Kidney epithelial cell (primary cell): Measurements from ENCODE around the gene ZNF423. TPM values are rescaled to one million over a fixed set of nuclear protein-coding genes. Genes with fewer than 3 reads are reported as not detected.

ENCODE experiments used
- DNase-seq: peaks from one replicate; pipeline ENCODE4 v3.0.0-alpha.2; 2010; ENCODE audit warnings: low read depth
- H3K27me3 ChIP-seq: 2 replicates; pipeline ENCODE4 v1.6.0; 2011; ENCODE audit warnings: low read length; ENCODE audit not compliant: control insufficient read depth, insufficient read depth
- H3K36me3 ChIP-seq: 2 replicates; pipeline ENCODE4 v1.5.1; 2011; ENCODE audit warnings: low read length; ENCODE audit not compliant: control insufficient read depth, insufficient read depth
- H3K4me3 ChIP-seq: 2 replicates; pipeline ENCODE4 v1.5.1; 2011; ENCODE audit warnings: low read depth, mild to moderate bottlenecking, control low read depth, low read length
- total RNA-seq: library from RNA; depleted of rRNA; stranded (reverse); fragments of >200 nt; gene quantifications from 2 replicates; pipeline ENCODE4 v1.2.3, GENCODE V29; 2015
- TF ChIP-seq, protein P1 (sequence below): IDR thresholded peaks from 2 replicates; pipeline ENCODE4 v1.5.1; 2011; ENCODE audit warnings: mild to moderate bottlenecking, moderate library complexity, low read length, control low read depth, inconsistent platforms; ENCODE audit not compliant: insufficient read depth, poor library complexity, severe bottlenecking

ZNF423 gene
- total RNA-seq, 1 donor from 2014 or later: 3.6 TPM

DNA sequence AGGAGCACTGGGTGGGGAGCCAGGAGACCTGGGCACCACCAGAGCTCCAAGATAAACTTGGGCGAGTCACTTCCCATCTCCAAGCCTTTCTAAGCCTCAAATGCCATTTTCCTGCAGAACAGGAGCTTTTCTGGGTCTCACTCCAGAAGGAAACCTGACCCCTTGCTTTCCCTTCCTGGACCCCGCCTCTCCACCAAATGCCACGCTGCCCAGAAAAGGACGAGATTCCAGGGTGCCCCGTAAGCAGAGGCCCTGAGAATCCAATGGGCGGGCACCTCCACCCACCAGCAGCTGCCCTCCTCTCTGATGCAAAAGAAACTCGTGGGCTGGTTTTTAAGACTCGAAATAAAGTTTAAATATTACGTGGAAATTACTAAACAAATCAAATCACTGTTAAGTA is 31.3 kb downstream of the ZNF423 start:
- TF ChIP-seq, protein P1, sequence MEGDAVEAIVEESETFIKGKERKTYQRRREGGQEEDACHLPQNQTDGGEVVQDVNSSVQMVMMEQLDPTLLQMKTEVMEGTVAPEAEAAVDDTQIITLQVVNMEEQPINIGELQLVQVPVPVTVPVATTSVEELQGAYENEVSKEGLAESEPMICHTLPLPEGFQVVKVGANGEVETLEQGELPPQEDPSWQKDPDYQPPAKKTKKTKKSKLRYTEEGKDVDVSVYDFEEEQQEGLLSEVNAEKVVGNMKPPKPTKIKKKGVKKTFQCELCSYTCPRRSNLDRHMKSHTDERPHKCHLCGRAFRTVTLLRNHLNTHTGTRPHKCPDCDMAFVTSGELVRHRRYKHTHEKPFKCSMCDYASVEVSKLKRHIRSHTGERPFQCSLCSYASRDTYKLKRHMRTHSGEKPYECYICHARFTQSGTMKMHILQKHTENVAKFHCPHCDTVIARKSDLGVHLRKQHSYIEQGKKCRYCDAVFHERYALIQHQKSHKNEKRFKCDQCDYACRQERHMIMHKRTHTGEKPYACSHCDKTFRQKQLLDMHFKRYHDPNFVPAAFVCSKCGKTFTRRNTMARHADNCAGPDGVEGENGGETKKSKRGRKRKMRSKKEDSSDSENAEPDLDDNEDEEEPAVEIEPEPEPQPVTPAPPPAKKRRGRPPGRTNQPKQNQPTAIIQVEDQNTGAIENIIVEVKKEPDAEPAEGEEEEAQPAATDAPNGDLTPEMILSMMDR: no peak
- H3K36me3 ChIP-seq: no peaks in the 10 kb centered on the region
- peaks cover 2% of the 10 kb centered on the region for H3K27me3 ChIP-seq
- no peak for DNase-seq
- no peak overlapping the region for H3K4me3 ChIP-seq

DNA sequence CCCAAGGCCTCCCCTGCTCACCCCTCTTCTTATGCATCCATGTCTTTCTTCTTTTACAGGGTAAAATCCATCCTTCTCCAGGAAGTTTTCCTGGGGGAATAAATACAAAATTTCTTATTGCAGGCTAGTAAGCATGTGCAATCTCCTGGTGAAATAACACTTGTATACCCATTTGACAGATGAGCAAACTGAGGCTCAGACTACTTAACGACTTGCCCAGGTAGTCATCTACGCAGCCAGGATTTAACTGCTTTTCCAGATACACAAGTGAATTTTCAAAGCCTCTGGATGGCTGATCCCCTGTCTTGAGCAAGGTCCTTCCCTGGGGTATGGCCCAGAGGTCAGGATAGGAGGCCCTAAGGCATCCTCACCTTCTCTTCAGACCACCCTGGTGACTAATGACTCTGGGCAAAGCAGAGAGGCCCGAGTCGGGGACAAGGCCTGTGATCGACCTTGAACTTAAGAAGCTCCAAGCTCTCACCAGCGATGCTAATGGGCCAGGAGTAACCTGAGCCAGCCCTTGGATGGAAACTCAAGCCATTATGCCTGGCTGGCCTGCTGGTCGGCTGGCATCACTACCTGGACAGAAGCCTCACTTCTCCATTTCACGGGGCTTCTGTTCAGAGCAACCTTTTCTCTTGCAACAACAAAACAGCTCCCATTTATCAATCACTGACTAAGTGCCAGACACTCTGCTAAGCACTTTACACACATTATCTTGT is 33.1 kb downstream of the ZNF423 start:
- Histone ChIP-seq H3K36me3 (no peaks in the 10 kb centered on the region), H3K4me3 (no peak overlapping the region), H3K27me3 (no peaks in the 10 kb centered on the region)
- no peak for DNase-seq
- TF ChIP-seq, protein P1: no peak

DNA sequence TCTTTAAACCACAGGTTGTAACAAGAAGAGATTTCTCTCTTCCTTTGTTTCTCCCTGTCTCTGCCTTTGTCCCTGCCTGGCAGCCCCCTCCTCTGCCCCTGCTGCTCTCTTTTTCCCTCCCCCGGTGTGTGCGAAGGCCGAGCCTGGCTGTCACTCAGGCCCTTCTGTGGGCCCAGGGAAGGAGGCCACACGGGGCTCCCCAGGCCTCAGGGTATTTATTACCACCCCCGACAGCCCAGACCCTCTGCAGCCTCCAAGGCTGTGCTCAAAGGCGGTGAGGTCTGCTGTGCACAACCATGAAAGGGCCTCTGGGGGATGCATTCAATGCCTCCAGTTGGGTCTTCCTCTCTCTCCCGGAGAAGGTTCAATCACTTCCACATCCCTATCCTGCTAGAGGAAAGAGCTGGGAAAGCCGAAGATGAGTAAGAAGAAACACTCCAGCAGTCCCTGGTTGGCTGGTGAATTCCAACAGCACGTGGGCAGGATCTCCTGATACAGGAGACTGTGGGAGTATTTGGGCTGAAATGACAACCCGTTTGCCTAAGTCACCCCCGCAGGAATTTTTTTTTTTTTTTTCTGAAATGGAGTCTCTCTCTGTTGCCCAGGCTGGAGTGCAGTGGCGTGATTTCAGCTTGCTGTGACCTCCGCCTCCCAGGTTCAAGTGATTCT is 34.2 kb downstream of the ZNF423 start:
- DNase-seq: no peak
- TF ChIP-seq, protein P1: no peak
- Histone ChIP-seq H3K36me3 (no peaks in the 10 kb centered on the region), H3K4me3 (no peak overlapping the region), H3K27me3 (no peaks in the 10 kb centered on the region)

GRCh38 chr16:49821156-49821555 is 34.8 kb downstream of the ZNF423 start:
- DNase-seq: no peak
- TF ChIP-seq, protein P1: no peak
- Histone ChIP-seq H3K36me3 (no peaks in the 10 kb centered on the region), H3K27me3 (no peaks in the 10 kb centered on the region), H3K4me3 (no peak overlapping the region)

DNA sequence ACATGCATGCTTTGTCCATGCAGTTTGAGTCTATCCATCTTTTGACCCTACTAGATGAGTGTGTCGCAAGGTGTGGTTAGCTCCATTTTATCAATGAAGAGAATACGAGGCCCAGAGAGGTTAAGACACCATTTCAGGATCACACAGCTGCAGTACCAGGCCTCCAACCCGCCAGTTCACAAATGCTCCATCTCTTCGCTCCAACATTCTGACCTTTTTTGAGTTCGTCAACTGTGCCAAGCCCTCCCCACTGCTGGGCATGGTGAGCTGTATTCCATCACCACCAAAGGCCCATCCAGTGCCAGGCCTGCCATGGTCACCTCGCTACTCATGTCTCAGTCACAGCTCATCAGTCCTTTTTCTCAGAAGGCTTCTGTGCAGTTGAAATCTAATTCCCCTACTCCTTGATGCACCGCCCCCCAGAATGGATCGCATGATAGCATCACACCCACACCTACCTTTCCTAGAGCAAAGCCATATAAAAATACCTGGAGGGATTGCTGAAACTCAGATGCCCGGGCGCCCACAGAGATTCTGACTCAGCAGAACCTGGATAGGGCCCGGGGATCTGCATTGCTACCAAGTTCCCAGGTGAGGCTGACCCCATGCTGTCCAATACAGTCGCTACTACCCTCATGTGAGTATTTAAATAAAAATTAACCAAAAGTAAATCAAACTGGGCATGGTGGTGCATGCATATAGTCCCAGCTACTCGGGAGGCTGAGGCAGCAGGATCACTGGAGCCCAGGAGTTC is 38.0 kb downstream of the ZNF423 start:
- TF ChIP-seq, protein P1: no peak
- H3K27me3 ChIP-seq: no peaks in the 10 kb centered on the region
- DNase-seq: no peak
- no peak overlapping the region for H3K4me3 ChIP-seq
- H3K36me3 ChIP-seq: no peaks in the 10 kb centered on the region
